ENCODE measurements around the gene SRP68. TPM values are rescaled to one million over a fixed set of nuclear protein-coding genes. Genes with fewer than 3 reads are reported as not detected.

The SRP68 gene
- total and polyA plus RNA-seq, 2 of the 8 experiments (the other 6 are each of a cell fraction or from before 2014, with no cell fraction given): 57.7 to 83.5 TPM

DNA sequence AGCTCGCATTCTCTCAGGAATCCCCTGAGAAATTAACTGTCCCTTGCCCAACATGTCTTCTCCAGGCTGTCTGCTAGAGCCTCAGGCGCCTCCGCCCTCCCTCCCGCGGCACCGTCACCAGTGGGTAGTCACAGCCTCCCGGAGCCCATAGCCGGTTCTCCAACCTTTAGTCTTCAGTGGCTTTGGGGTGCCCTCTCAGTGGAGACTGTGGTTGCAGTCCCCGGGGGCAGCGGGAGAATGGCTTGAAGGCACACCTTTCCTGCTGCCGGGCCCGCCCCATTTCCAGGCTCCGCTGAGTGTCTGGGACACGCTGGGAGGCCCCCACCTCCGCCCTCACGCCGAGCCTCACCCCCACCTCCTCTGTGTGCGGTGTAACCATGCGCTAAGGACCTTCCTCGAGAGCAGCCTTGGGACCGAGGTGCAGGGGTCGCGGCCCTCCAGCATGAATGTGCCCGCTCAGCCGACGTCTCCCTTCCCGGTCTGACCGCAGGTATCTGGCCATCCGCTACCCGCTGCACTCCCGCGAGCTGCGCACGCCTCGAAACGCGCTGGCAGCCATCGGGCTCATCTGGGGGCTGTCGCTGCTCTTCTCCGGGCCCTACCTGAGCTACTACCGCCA is 3.9 kb upstream of the SRP68 start:
- peaks cover 0 to 17% of the 10 kb centered on the region in 2 experiments for H4K20me1 ChIP-seq (replicated peaks in 1 of 2; ENCODE audit: control insufficient read depth in 1 of 2, insufficient read depth in 2 of 2, low read length in 2 of 2)
- no peak overlapping the region for H4K5ac ChIP-seq (ENCODE audit: insufficient read length, low read depth, low read length)
- TF ChIP-seq CEBPB (IDR thresholded peaks at IDR 0.05; ENCODE audit: low read depth, low read length) (no peak), KDM4A (IDR thresholded peaks at IDR 0.05; ENCODE audit: low read depth, low read length, severe bottlenecking) (no peak), SIRT6 (IDR thresholded peaks at IDR 0.05; ENCODE audit: low read length) (no peak), RXRA (IDR thresholded peaks at IDR 0.05; ENCODE audit: insufficient read depth, low read depth, low read length) (no peak), USF2 (IDR thresholded peaks at IDR 0.05; ENCODE audit: low read length) (no peak), SP1 (IDR thresholded peaks at IDR 0.05; ENCODE audit: low read depth, low read length) (no peak), TAF7 (optimal IDR thresholded peaks at IDR 0.05; ENCODE audit: borderline replicate concordance, low read depth, low read length) (no peak), SP2 (IDR thresholded peaks at IDR 0.05; ENCODE audit: low read length) (no peak), GTF2F1 (IDR thresholded peaks at IDR 0.05; ENCODE audit: borderline replicate concordance, low read depth, low read length) (no peak), EZH2 (IDR thresholded peaks at IDR 0.05; ENCODE audit: low read depth, low read length, severe bottlenecking) (no peak), CBX8 (IDR thresholded peaks at IDR 0.05; ENCODE audit: borderline replicate concordance, low read depth, low read length) (no peak; the same call in 1 of the 2 replicates)

More for the DNA sequence above, 3.9 kb upstream of the SRP68 start:
- Histone ChIP-seq H3K79me1 (ENCODE audit: low read depth, low read length) (peaks cover 6% of the 10 kb centered on the region; the same call in 1 of the 2 replicates), H3K27ac (ENCODE audit: low read depth, low read length) (no peak overlapping the region), H2BK15ac (ENCODE audit: low read length) (peak overlapping the region; percentile 72; the same call in 1 of the 2 replicates), H2BK5ac (ENCODE audit: low read depth, low read length) (no peak overlapping the region; the same call in 1 of the 2 replicates), H3K4me3 (ENCODE audit: extremely low read depth in 1 of 4, insufficient read depth in 2 of 4, low read depth in 3 of 4, low read length in 4 of 4) (peak overlapping the region; percentile 2 to 60 (median 19); a peak in 7 of 8 replicates), H2AK5ac (ENCODE audit: low read depth, low read length) (no peak overlapping the region), H4K8ac (ENCODE audit: extremely low read depth, insufficient read depth, low read length) (peak overlapping the region; percentile 45; the same call in 1 of the 2 replicates), H3K4me1 (replicated peaks in 1 of 4; ENCODE audit: control insufficient read depth in 3 of 4, insufficient read depth in 4 of 4, low read length in 3 of 4) (peaks cover 0 to 51% (median 39%) of the 10 kb centered on the region in 4 experiments; a peak in 6 of 7 replicates), H2BK20ac (ENCODE audit: low read length) (no peak overlapping the region), H3K56ac (replicated peaks; ENCODE audit: insufficient read length, low read depth, low read length) (no peak overlapping the region), H3K4me2 (ENCODE audit: insufficient read depth in 1 of 2, low read depth in 2 of 2, low read length in 2 of 2) (peak overlapping the region; percentile 77 to 79), H3K14ac (ENCODE audit: insufficient read length) (no peak overlapping the region), H3K27me3 (replicated peaks in 1 of 4; ENCODE audit: control insufficient read depth in 3 of 4, extremely low read depth in 1 of 4, insufficient read depth in 3 of 4, low read length in 3 of 4) (peaks cover 54 to 72% (median 68%) of the 10 kb centered on the region in 4 experiments), H3K9ac (replicated peaks in 1 of 4; ENCODE audit: extremely low read depth in 1 of 4, low read depth in 3 of 4, low read length in 3 of 4) (peak overlapping the region in 1 of 4 experiments; percentile 13; a peak in 2 of 7 replicates), H3K36me3 (ENCODE audit: control insufficient read depth in 2 of 4, insufficient read depth in 4 of 4, low read length in 3 of 4) (no peaks in the 10 kb centered on the region; a peak in 1 of 8 replicates), H4K91ac (replicated peaks; ENCODE audit: insufficient read length, low read length) (no peak overlapping the region), H3K9me3 (ENCODE audit: insufficient read depth in 2 of 2, low read depth in 1 of 2, low read length in 1 of 2) (no peaks in the 10 kb centered on the region), H3K79me2 (ENCODE audit: control insufficient read depth in 1 of 2, insufficient read depth in 2 of 2, low read length in 2 of 2) (peaks cover 3 to 9% of the 10 kb centered on the region in 2 experiments), H3K4ac (replicated peaks; ENCODE audit: insufficient read length, low read depth, low read length) (no peak overlapping the region), H3K18ac (ENCODE audit: extremely low read depth, low read length) (peak overlapping the region; percentile 53; the same call in 1 of the 2 replicates), H2BK120ac (replicated peaks; ENCODE audit: low read depth, low read length) (no peak overlapping the region), H2AFZ (ENCODE audit: low read length) (no peak overlapping the region), H3K23ac (ENCODE audit: insufficient read length) (no peak overlapping the region), H3K23me2 (ENCODE audit: low read depth, low read length) (peaks cover 31% of the 10 kb centered on the region), H2BK12ac (ENCODE audit: low read depth, low read length) (peak overlapping the region; percentile 46; the same call in 1 of the 2 replicates)
- WGBS, 2 experiments (ENCODE audit: extremely low coverage in 1 of 2, insufficient coverage in 1 of 2, insufficient read length in 1 of 2, insufficient replicate concordance in 2 of 2, low coverage in 1 of 2, low lambda C conversion rate in 2 of 2, missing lambda C conversion rate in 1 of 2): 7% methylated on average over 41 of the region's 41 CpGs; no CpG with 5 or more reads in 1 of the 2 experiments
- ChIA-PET CTCF (ENCODE audit: partially characterized antibody) (interaction anchor here (0.7 to 7.6 kb wide), 16 partner anchors 7 to 212 kb away, joined by 3 to 36 read pairs (median 5); partner anchors contain the start of gene CDK3), POLR2A (ENCODE audit: partially characterized antibody) (interaction anchor here (0.6 to 2.9 kb wide), 6 partner anchors 10 to 60 kb away, joined by 3 to 10 read pairs (median 6); partner anchors contain the start of gene EXOC7)
- FAIRE-seq (no peak), DNase-seq (ENCODE audit: low read depth in 1 of 2, low spot score in 2 of 2) (peak in 1 of 2 experiments; percentile 71)

All from H1 (cell line).